Measurements from ENCODE around the gene DGKB.

GRCh38 chr7:14846405-14846804 lies 56.1 kb downstream of the DGKB start:
- TF ChIP-seq PPARA (CRISPR knock-in tag; IDR thresholded peaks at IDR 0.05; ENCODE audit: borderline replicate concordance) (no peak), PATZ1 (CRISPR knock-in tag; IDR thresholded peaks at IDR 0.05; ENCODE audit: borderline replicate concordance) (no peak), GLIS3 (CRISPR knock-in tag; IDR thresholded peaks at IDR 0.05) (no peak)

Data from SK-N-SH treated with all-trans-retinoic acid at 6 μM for 48 hours (cell line).